ELF-1 (cell line): ENCODE measurements around the gene ALPG.

Experiments used
- DNase-seq: peaks from one replicate; pipeline ENCODE4 v3.0.0-alpha.2; 2016; ENCODE audit warnings: low read depth, low spot score

ALPG gene

GRCh38 chr2:232457121-232458011, 50.7 kb downstream of the ALPG start:
- DNase-seq: no peak

- DNase-seq: no peak
Observed at GRCh38 chr2:232458051-232458660, 51.5 kb downstream of the ALPG start.

GRCh38 chr2:232458661-232459418, 52.2 kb downstream of the ALPG start:
- DNase-seq: no peak

- no peak for DNase-seq
Observed at GRCh38 chr2:232459419-232460035, 52.9 kb downstream of the ALPG start.

- no peak for DNase-seq
Observed at GRCh38 chr2:232460171-232460570, 53.5 kb downstream of the ALPG start.
